Measurements from ENCODE around the gene VPS35. TPM values are rescaled to one million over a fixed set of nuclear protein-coding genes. Genes with fewer than 3 reads are reported as not detected.

VPS35 gene
- polyA plus RNA-seq, 2 of the 4 experiments (the other 2 are of a cell fraction): 82.3 to 85.5 TPM

GRCh38 chr16:46618516-46618915 is 70.5 kb downstream of the VPS35 start:
- Histone ChIP-seq H3K4me1 (0 out of 3 replicates have a peak, but pooled peaks cover 3% of the 10 kb centered on the region), H3K4me2 (no peak overlapping the region), H3K27ac (no peak overlapping the region), H3K9me3 (no peaks in the 10 kb centered on the region), H3K4me3 (no peak overlapping the region)
- no peak for TF ChIP-seq ZNF302 (CRISPR knock-in tag; IDR thresholded peaks at IDR 0.05)
- POLR2A ChIA-PET: no interaction called here
- CTCF ChIA-PET: interaction anchor here (0.9 to 5.8 kb wide), 3 partner anchors 10 to 65 kb away, joined by 3 to 28 read pairs (median 5); no protein-coding TSS in a partner anchor
- DNase-seq (ENCODE audit: low read depth in 1 of 2, low spot score in 1 of 2) (no peak), FAIRE-seq (no peak), ATAC-seq (no peak)
- WGBS (ENCODE audit: missing lambda C conversion rate): 88% methylated on average over 4 of the region's 4 CpGs

GRCh38 chr16:46614006-46614405 is 75.0 kb downstream of the VPS35 start:
- TF ChIP-seq NR3C1 (IDR thresholded peaks at IDR 0.05): no peak
- no peak for TF ChIP-seq POLR2A (IDR thresholded peaks at IDR 0.05; ENCODE audit: low read length)
- no peak for TF ChIP-seq GATA3 (IDR thresholded peaks at IDR 0.05; ENCODE audit: borderline replicate concordance)
- no peak for TF ChIP-seq ATOH8 (CRISPR knock-in tag; IDR thresholded peaks at IDR 0.05; ENCODE audit: low read depth)
- H3K4me1 ChIP-seq: no peaks in the 10 kb centered on the region
- no peak overlapping the region for H3K27ac ChIP-seq
- ATAC-seq (no peak), FAIRE-seq (no peak), DNase-seq (ENCODE audit: low read depth in 1 of 2, low spot score in 1 of 2) (no peak)
- ChIA-PET CTCF (interaction anchor here (1.9 kb wide), 1 partner anchor 58 kb away, joined by 4 read pairs; no protein-coding TSS in a partner anchor), POLR2A (no interaction called here)
- 90% methylated on average over 4 of the region's 4 CpGs for WGBS (ENCODE audit: missing lambda C conversion rate)
- H3K4me3 ChIP-seq: no peak overlapping the region
- no peak overlapping the region for H3K4me2 ChIP-seq
- no peaks in the 10 kb centered on the region for H3K9me3 ChIP-seq

GRCh38 chr16:46613352-46613751 is 75.6 kb downstream of the VPS35 start:
- Histone ChIP-seq H3K4me1 (no peaks in the 10 kb centered on the region), H3K4me3 (no peak overlapping the region), H3K9me3 (no peaks in the 10 kb centered on the region), H3K4me2 (no peak overlapping the region), H3K27ac (no peak overlapping the region)
- TF ChIP-seq ELK1 (IDR thresholded peaks at IDR 0.05; ENCODE audit: low read depth, low read length) (no peak), GATA3 (IDR thresholded peaks at IDR 0.05; ENCODE audit: borderline replicate concordance) (no peak), NFE2L2 (conservative IDR thresholded peaks at IDR 0.05; ENCODE audit: low read length) (no peak), FOXS1 (CRISPR knock-in tag; IDR thresholded peaks at IDR 0.05) (no peak), TFCP2L1 (CRISPR knock-in tag; IDR thresholded peaks at IDR 0.05) (no peak), MAFK (IDR thresholded peaks at IDR 0.05; ENCODE audit: partially characterized antibody) (no peak), PBX3 (IDR thresholded peaks at IDR 0.05) (no peak), RNF2 (IDR thresholded peaks at IDR 0.05; ENCODE audit: borderline replicate concordance, low read depth) (no peak)
- ChIA-PET CTCF (interaction anchor here (0.6 to 1.9 kb wide), 3 partner anchors 16 to 1978 kb away, joined by 3 to 4 read pairs (median 4); no protein-coding TSS in a partner anchor), POLR2A (no interaction called here)
- 95% methylated on average over 2 of the region's 2 CpGs for WGBS (ENCODE audit: missing lambda C conversion rate)
- no peak for ATAC-seq
- no peak for DNase-seq (ENCODE audit: low read depth in 1 of 2, low spot score in 1 of 2)
- FAIRE-seq: no peak

GRCh38 chr16:46612121-46612520 is 76.9 kb downstream of the VPS35 start:
- no peak for ATAC-seq
- no peak for DNase-seq (ENCODE audit: low read depth in 1 of 2, low spot score in 1 of 2)
- FAIRE-seq: no peak
- Histone ChIP-seq H3K9me3 (no peaks in the 10 kb centered on the region), H3K4me1 (no peaks in the 10 kb centered on the region), H3K27ac (no peak overlapping the region), H3K4me2 (no peak overlapping the region), H3K4me3 (no peak overlapping the region)
- POLR2A ChIA-PET: no interaction called here
- CTCF ChIA-PET: no interaction called here
- no peak for TF ChIP-seq HOXB5 (CRISPR knock-in tag; IDR thresholded peaks at IDR 0.05)
- TF ChIP-seq TFCP2L1 (CRISPR knock-in tag; IDR thresholded peaks at IDR 0.05): no peak
- TF ChIP-seq BCL3 (IDR thresholded peaks at IDR 0.05): no peak
- no peak for TF ChIP-seq JUNB (IDR thresholded peaks at IDR 0.05)
- TF ChIP-seq HEYL (CRISPR knock-in tag; IDR thresholded peaks at IDR 0.05): no peak
- TF ChIP-seq HES2 (IDR thresholded peaks at IDR 0.05): no peak
- TF ChIP-seq CHD2 (IDR thresholded peaks at IDR 0.05; ENCODE audit: low read length, partially characterized antibody): no peak
- TF ChIP-seq POLR2AphosphoS2 (conservative IDR thresholded peaks at IDR 0.05; ENCODE audit: low read length): no peak
- no peak for TF ChIP-seq KDM1A (IDR thresholded peaks at IDR 0.05; ENCODE audit: low read depth)
- no peak for TF ChIP-seq HOXA7 (CRISPR knock-in tag; IDR thresholded peaks at IDR 0.05)
- TF ChIP-seq MAFK (IDR thresholded peaks at IDR 0.05; ENCODE audit: partially characterized antibody): no peak
- TF ChIP-seq MAX (IDR thresholded peaks at IDR 0.05): no peak
- TF ChIP-seq CBX2 (IDR thresholded peaks at IDR 0.05; ENCODE audit: borderline replicate concordance, low read depth): no peak
- TF ChIP-seq NR3C1 (IDR thresholded peaks at IDR 0.05): no peak
- 59% methylated on average over 3 of the region's 3 CpGs for WGBS (ENCODE audit: missing lambda C conversion rate)

Measured in A549 (cell line).